HG03025 (cell line): Measurements from ENCODE around the gene NRXN3.

ENCODE experiments used
- ATAC-seq: cut with Tn5 transposase; IDR thresholded peaks from one replicate; pipeline ENCODE4 v1.9.1; 2021; ENCODE audit warnings: mild to moderate bottlenecking, moderate library complexity; ENCODE audit not compliant: unreplicated experiment, low FRiP score

The NRXN3 gene

GRCh38 chr14:78238141-78238540, 68.0 kb downstream of the NRXN3 start:
- no peak for ATAC-seq

- ATAC-seq, result no peak
Observed at GRCh38 chr14:78240567-78240966, 70.4 kb downstream of the NRXN3 start.

GRCh38 chr14:78242086-78242485, 71.9 kb downstream of the NRXN3 start:
- ATAC-seq, result no peak

GRCh38 chr14:78243187-78243586, 73.0 kb downstream of the NRXN3 start:
- no peak for ATAC-seq

GRCh38 chr14:78245238-78245637, 75.1 kb downstream of the NRXN3 start:
- no peak for ATAC-seq

- no peak for ATAC-seq
Observed at GRCh38 chr14:78248501-78249090, 78.4 kb downstream of the NRXN3 start.

- ATAC-seq, result no peak
Observed at GRCh38 chr14:78251308-78251707, 81.1 kb downstream of the NRXN3 start.

GRCh38 chr14:78253986-78254385, 83.8 kb downstream of the NRXN3 start:
- ATAC-seq, result no peak

- ATAC-seq, result no peak
Observed at GRCh38 chr14:78254911-78255461, 84.8 kb downstream of the NRXN3 start.

- no peak for ATAC-seq
Observed at GRCh38 chr14:78259831-78260230, 89.7 kb downstream of the NRXN3 start.

- no peak for ATAC-seq
Observed at GRCh38 chr14:78278464-78279250, 108.5 kb downstream of the NRXN3 start.

GRCh38 chr14:78282437-78282836, 112.3 kb downstream of the NRXN3 start:
- no peak for ATAC-seq

GRCh38 chr14:78286210-78286609, 116.0 kb downstream of the NRXN3 start:
- ATAC-seq, result no peak

- ATAC-seq, result no peak
Observed at GRCh38 chr14:78292003-78292402, 121.8 kb downstream of the NRXN3 start.

- ATAC-seq, result no peak
Observed at GRCh38 chr14:78297858-78298257, 127.7 kb downstream of the NRXN3 start.

GRCh38 chr14:78298298-78298697, 128.1 kb downstream of the NRXN3 start:
- no peak for ATAC-seq

- ATAC-seq, result no peak
Observed at GRCh38 chr14:78302841-78303240, 132.7 kb downstream of the NRXN3 start.

- ATAC-seq, result no peak
Observed at GRCh38 chr14:78307671-78308070, 137.5 kb downstream of the NRXN3 start.

GRCh38 chr14:78308079-78308478, 137.9 kb downstream of the NRXN3 start:
- ATAC-seq, result no peak

- no peak for ATAC-seq
Observed at GRCh38 chr14:78310272-78310671, 140.1 kb downstream of the NRXN3 start.

GRCh38 chr14:78313499-78313898, 143.3 kb downstream of the NRXN3 start:
- ATAC-seq, result no peak

GRCh38 chr14:78314484-78314883, 144.3 kb downstream of the NRXN3 start:
- ATAC-seq, result no peak
